Lung (tissue), 12 donors: Measurements from ENCODE around the gene SERPINA5. TPM values are rescaled to one million over a fixed set of nuclear protein-coding genes. Genes with fewer than 3 reads are reported as not detected.

Experiments used
- ATAC-seq: fragments of 200-7000 bp; cut with Tn5 transposase; one replicate; pipeline ENCODE4 v1.9.1; 2020; ENCODE audit warnings: moderate number of reproducible peaks; ENCODE audit not compliant: insufficient read depth, low FRiP score
- DNase-seq, 3 donors: peaks; one replicate each; pipeline ENCODE4 v3.0.0-alpha.2; 2013 to 2017
- H3K27ac ChIP-seq, 2 donors: one replicate each; pipeline ENCODE4 v1.5.1; 2013; ENCODE audit warnings: mild to moderate bottlenecking in 2 of 2, moderate library complexity in 2 of 2, control low read depth in 1 of 2, inconsistent platforms in 1 of 2, low read depth in 1 of 2, low read length in 1 of 2
- H3K27me3 ChIP-seq, 3 donors: one replicate each; pipeline ENCODE4 v1.5.1; 2013; ENCODE audit warnings: low read length in 2 of 3; ENCODE audit not compliant: control insufficient read depth in 3 of 3, insufficient read depth in 3 of 3
- H3K36me3 ChIP-seq, 4 donors: one replicate each; pipeline ENCODE4 v1.5.1; 2013; ENCODE audit warnings: low read length in 4 of 4, mild to moderate bottlenecking in 1 of 4, moderate library complexity in 1 of 4; ENCODE audit not compliant: control insufficient read depth in 4 of 4, insufficient read depth in 4 of 4
- H3K4me1 ChIP-seq, 5 donors: one replicate each; pipeline ENCODE4 v1.5.1; 2013; ENCODE audit warnings: low read length in 5 of 5, mild to moderate bottlenecking in 2 of 5, moderate library complexity in 1 of 5; ENCODE audit not compliant: control insufficient read depth in 5 of 5, insufficient read depth in 5 of 5
- H3K4me3 ChIP-seq: one replicate; pipeline ENCODE4 v1.5.1; 2013; ENCODE audit warnings: mild to moderate bottlenecking, control low read depth, moderate library complexity
- H3K9ac ChIP-seq, 2 donors: one replicate each; pipeline ENCODE4 v1.5.1; 2013; ENCODE audit warnings: low read length in 2 of 2, control low read depth in 1 of 2; ENCODE audit not compliant: insufficient read depth in 1 of 2
- H3K9me3 ChIP-seq, 4 donors: one replicate each; pipeline ENCODE4 v1.5.1; 2013; ENCODE audit warnings: low read length in 3 of 4, mild to moderate bottlenecking in 1 of 4, moderate library complexity in 1 of 4; ENCODE audit not compliant: control insufficient read depth in 4 of 4, insufficient read depth in 3 of 4
- WGBS, 2 donors: extraction: QIAGEN DNeasy Blood & Tissue Kit; methylation state at CpG; one replicate each; pipeline ENCODE4 v1.1.7; 2013; 5-methylcytosine and 5-hydroxymethylcytosine counted together
- polyA plus RNA-seq, 2 donors: library from polyadenylated mRNA; stranded (reverse); fragments of 200-250 nt; gene quantifications; one replicate each; pipeline ENCODE4 v1.2.1, GENCODE V29; 2013
- total RNA-seq, 2 donors: library from RNA; depleted of rRNA in 1 of 2; stranded (reverse); fragments of >200 nt in 1 of 2; gene quantifications; one replicate each; pipeline ENCODE4 v1.2.1, GENCODE V29; 2014 to 2021
- TF ChIP-seq, protein P1 (sequence below): IDR thresholded peaks from 2 replicates; pipeline ENCODE4 v1.5.1; 2012; ENCODE audit warnings: mild to moderate bottlenecking; ENCODE audit errors: control extremely low read depth, extremely low read depth
- donor health status: control.
- donor health status: control.
- donor health status: Bipolar disorder and iron deficiency.
- donor health status: healthy.
- donor health status: DM: yes; HTN: yes; CAD: no.

SERPINA5 gene
- total and polyA plus RNA-seq, 4 donors: 0.14 to 4.3 (median 0.52) TPM; not detected in 1

DNA sequence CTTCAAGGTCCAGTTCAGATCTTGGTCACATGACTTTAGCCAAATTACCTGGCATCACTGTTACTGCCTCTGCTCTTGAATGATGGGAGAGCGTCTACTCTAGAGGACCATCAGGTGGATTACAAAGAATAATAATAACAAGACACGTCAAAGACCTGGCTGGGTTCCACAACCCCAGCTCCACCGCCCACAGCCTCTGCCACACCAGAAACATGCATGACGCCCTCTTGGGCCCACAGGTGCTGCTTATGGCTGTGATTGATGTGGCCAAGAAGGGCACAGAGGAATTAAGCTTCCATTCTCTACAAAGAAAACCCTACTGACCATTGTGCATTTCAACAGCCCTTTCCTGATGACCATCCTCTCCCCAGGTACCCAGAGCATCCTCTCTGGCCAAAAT, 49.2 kb downstream of the SERPINA5 start:
- H3K4me3 ChIP-seq: no peak overlapping the region
- no peak for DNase-seq
- H3K27me3 ChIP-seq: no peaks in the 10 kb centered on the region

GRCh38 chr14:94631050-94631449, 49.8 kb downstream of the SERPINA5 start:
- no peak overlapping the region for H3K9ac ChIP-seq
- no peak overlapping the region for H3K4me3 ChIP-seq
- DNase-seq: no peak
- H3K27ac ChIP-seq: no peak overlapping the region
- 90 to 97% methylated on average over 1 of the region's 1 CpG for WGBS, 2 donors
- no peaks in the 10 kb centered on the region for H3K4me1 ChIP-seq
- no peaks in the 10 kb centered on the region for H3K36me3 ChIP-seq
- H3K9me3 ChIP-seq: peaks cover 0 to 9% (median 0%) of the 10 kb centered on the region in 4 donors
- TF ChIP-seq, protein P1, sequence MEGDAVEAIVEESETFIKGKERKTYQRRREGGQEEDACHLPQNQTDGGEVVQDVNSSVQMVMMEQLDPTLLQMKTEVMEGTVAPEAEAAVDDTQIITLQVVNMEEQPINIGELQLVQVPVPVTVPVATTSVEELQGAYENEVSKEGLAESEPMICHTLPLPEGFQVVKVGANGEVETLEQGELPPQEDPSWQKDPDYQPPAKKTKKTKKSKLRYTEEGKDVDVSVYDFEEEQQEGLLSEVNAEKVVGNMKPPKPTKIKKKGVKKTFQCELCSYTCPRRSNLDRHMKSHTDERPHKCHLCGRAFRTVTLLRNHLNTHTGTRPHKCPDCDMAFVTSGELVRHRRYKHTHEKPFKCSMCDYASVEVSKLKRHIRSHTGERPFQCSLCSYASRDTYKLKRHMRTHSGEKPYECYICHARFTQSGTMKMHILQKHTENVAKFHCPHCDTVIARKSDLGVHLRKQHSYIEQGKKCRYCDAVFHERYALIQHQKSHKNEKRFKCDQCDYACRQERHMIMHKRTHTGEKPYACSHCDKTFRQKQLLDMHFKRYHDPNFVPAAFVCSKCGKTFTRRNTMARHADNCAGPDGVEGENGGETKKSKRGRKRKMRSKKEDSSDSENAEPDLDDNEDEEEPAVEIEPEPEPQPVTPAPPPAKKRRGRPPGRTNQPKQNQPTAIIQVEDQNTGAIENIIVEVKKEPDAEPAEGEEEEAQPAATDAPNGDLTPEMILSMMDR: no peak
- ATAC-seq: no peak
- no peaks in the 10 kb centered on the region for H3K27me3 ChIP-seq

More for the DNA sequence above, 49.2 kb downstream of the SERPINA5 start:
- TF ChIP-seq, protein P1: no peak
- ATAC-seq: no peak
- Histone ChIP-seq H3K4me1 (no peaks in the 10 kb centered on the region), H3K9me3 (peaks cover 0 to 9% (median 0%) of the 10 kb centered on the region in 4 donors), H3K9ac (no peak overlapping the region), H3K27ac (no peak overlapping the region), H3K36me3 (no peaks in the 10 kb centered on the region)
- WGBS, 2 donors: 84 to 85% methylated on average over 4 of the region's 4 CpGs

DNA sequence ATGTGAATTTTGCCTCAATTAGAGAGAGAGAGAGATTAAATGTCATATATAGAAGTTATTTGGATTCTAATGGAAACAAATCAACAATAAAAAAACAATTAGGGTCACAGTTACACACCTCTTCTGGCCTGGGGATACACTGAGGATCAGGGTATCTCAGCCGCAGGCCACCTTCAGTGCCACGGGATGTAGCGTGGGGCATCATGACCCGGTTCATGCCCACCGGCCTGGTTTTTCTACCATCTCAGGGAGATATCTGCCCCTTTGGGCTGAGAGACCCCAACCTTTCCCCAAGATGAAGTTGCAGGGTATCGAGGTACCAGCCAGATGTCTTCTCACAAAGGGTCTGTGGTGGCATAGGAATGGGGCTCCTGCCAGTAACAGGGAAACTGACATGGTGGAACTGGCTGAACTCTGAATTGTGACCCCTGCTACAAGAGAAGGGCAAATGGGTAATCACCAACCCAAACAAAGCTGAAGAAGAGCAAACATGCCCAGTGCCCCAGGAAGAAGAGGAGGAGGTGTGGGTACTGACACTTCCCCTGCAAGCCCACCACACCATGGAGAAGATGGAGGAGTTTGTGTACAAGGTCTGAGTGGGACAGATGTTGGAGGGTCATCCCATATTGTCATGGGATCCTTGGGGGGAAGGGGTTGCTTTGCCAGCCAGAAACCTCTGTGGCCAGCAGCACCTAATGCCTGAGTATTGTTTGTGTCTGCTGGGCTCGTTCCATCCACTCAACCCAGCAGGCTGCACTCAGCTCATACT, 50.5 kb downstream of the SERPINA5 start:
- 85 to 92% methylated on average over 7 of the region's 7 CpGs for WGBS, 2 donors
- TF ChIP-seq, protein P1: no peak

More for the DNA sequence above, 50.5 kb downstream of the SERPINA5 start:
- peaks cover 0 to 9% (median 0%) of the 10 kb centered on the region in 4 donors for H3K9me3 ChIP-seq
- ATAC-seq (no peak), DNase-seq (no peak)
- H3K4me3 ChIP-seq: no peak overlapping the region
- no peaks in the 10 kb centered on the region for H3K27me3 ChIP-seq
- no peak overlapping the region for H3K9ac ChIP-seq
- no peaks in the 10 kb centered on the region for H3K4me1 ChIP-seq
- H3K36me3 ChIP-seq: no peaks in the 10 kb centered on the region
- H3K27ac ChIP-seq: no peak overlapping the region
